HG03060 (cell line): ENCODE measurements around the gene HRH1.
"Not testable (repeated sequence)": the region's sequence is repeated elsewhere in the genome, so short reads cannot be mapped to it uniquely, and the experiment has no call there.

Experiments
- ATAC-seq: cut with Tn5 transposase; IDR thresholded peaks from one replicate; pipeline ENCODE4 v1.9.1; 2021; ENCODE audit warnings: low read depth, moderate number of reproducible peaks; ENCODE audit not compliant: unreplicated experiment

HRH1 gene

GRCh38 chr3:11154036-11154952 lies at the start of gene HRH1:
Gene HRH1 (plus strand): TSS chr3:11154493. CDS start chr3:11259038, 104,545 bp downstream.
- ATAC-seq, result no peak

GRCh38 chr3:11113316-11113715 lies 41.0 kb upstream of the HRH1 start:
- ATAC-seq, result not testable (repeated sequence)

GRCh38 chr3:11115548-11115947 lies 38.7 kb upstream of the HRH1 start:
- ATAC-seq, result no peak

GRCh38 chr3:11116336-11117059 lies 37.8 kb upstream of the HRH1 start:
- no peak for ATAC-seq

GRCh38 chr3:11117591-11117990 lies 36.7 kb upstream of the HRH1 start:
- no peak for ATAC-seq

GRCh38 chr3:11118181-11118682 lies 36.1 kb upstream of the HRH1 start:
- no peak for ATAC-seq

- no peak for ATAC-seq
Measured at GRCh38 chr3:11120091-11120805, 34.0 kb upstream of the HRH1 start.

- no peak for ATAC-seq
Measured at GRCh38 chr3:11126653-11127052, 27.6 kb upstream of the HRH1 start.

- no peak for ATAC-seq
Measured at GRCh38 chr3:11128682-11129632, 25.3 kb upstream of the HRH1 start.

GRCh38 chr3:11130385-11130784 lies 23.9 kb upstream of the HRH1 start:
- no peak for ATAC-seq

- no peak for ATAC-seq
Measured at GRCh38 chr3:11131371-11131770, 22.9 kb upstream of the HRH1 start.

- ATAC-seq, result not testable (repeated sequence)
Measured at GRCh38 chr3:11131886-11132285, 22.4 kb upstream of the HRH1 start.

- no peak for ATAC-seq
Measured at GRCh38 chr3:11132861-11133260, 21.4 kb upstream of the HRH1 start.

- ATAC-seq, result no peak
Measured at GRCh38 chr3:11134794-11135193, 19.5 kb upstream of the HRH1 start.

GRCh38 chr3:11136116-11136515 lies 18.2 kb upstream of the HRH1 start:
- no peak for ATAC-seq

GRCh38 chr3:11136830-11137626 lies 17.3 kb upstream of the HRH1 start:
- ATAC-seq, result no peak

GRCh38 chr3:11137627-11137959 lies 16.7 kb upstream of the HRH1 start:
- ATAC-seq, result no peak

GRCh38 chr3:11138371-11138770 lies 15.9 kb upstream of the HRH1 start:
- no peak for ATAC-seq
